Calu3 (cell line): ENCODE data around the gene NUDT4. TPM values are rescaled to one million over a fixed set of nuclear protein-coding genes. Genes with fewer than 3 reads are reported as not detected.

Experiments
- BruUV-seq: library from RNA; stranded (reverse); fragments of 400-500 nt; replicated peaks from 2 replicates; lab custom pipeline; 2021; lab: Mats Ljungman, UMichigan
- CTCF ChIA-PET: fragments of 300-600 bp; sonication (Branson Sonifier 250); formaldehyde crosslinking; loops from one replicate; lab custom pipeline; 2022; ENCODE audit warnings: antibody characterized with exemption; lab: Charles Lee
- DNase-seq: peaks from one replicate; pipeline ENCODE4 v3.0.0; 2022
- H3K27ac Mint-ChIP-seq: one replicate; pipeline ENCODE4 v1.8.0; 2022; ENCODE audit warnings: mixed read lengths; ENCODE audit not compliant: unreplicated experiment
- H3K27me3 Mint-ChIP-seq: one replicate; pipeline ENCODE4 v1.8.0; 2022; ENCODE audit warnings: mixed read lengths; ENCODE audit not compliant: unreplicated experiment
- H3K36me3 Mint-ChIP-seq: one replicate; pipeline ENCODE4 v1.8.0; 2022; ENCODE audit warnings: mild to moderate bottlenecking, moderate library complexity, mixed read lengths; ENCODE audit not compliant: insufficient read depth, unreplicated experiment
- H3K4me1 Mint-ChIP-seq: one replicate; pipeline ENCODE4 v1.8.0; 2022; ENCODE audit warnings: mild to moderate bottlenecking, low read depth, mixed read lengths; ENCODE audit not compliant: unreplicated experiment
- H3K4me3 Mint-ChIP-seq: one replicate; pipeline ENCODE4 v1.8.0; 2022; ENCODE audit warnings: mild to moderate bottlenecking, low read depth, moderate library complexity, mixed read lengths; ENCODE audit not compliant: unreplicated experiment
- H3K9me3 Mint-ChIP-seq: one replicate; pipeline ENCODE4 v1.8.0; 2022; ENCODE audit warnings: low read depth, mixed read lengths; ENCODE audit not compliant: unreplicated experiment
- intact Hi-C: fragments of 100-400 bp; cut with micrococcal nuclease; formaldehyde crosslinking; loops from one replicate; pipeline ENCODE4 v1.10.0; 2022; ENCODE audit not compliant: unreplicated experiment
- total RNA-seq: library from RNA; stranded (reverse); gene quantifications from 2 replicates; pipeline ENCODE4 v1.2.3, GENCODE V29; 2022
- TF ChIP-seq, protein P1 (sequence below): fragments of 200-600 bp; IDR thresholded peaks from one replicate; pipeline ENCODE4 v1.8.0; 2022; ENCODE audit warnings: antibody characterized with exemption; ENCODE audit not compliant: unreplicated experiment

Gene NUDT4
- total RNA-seq, 1 experiment from 2014 or later = 47.3 TPM

DNA sequence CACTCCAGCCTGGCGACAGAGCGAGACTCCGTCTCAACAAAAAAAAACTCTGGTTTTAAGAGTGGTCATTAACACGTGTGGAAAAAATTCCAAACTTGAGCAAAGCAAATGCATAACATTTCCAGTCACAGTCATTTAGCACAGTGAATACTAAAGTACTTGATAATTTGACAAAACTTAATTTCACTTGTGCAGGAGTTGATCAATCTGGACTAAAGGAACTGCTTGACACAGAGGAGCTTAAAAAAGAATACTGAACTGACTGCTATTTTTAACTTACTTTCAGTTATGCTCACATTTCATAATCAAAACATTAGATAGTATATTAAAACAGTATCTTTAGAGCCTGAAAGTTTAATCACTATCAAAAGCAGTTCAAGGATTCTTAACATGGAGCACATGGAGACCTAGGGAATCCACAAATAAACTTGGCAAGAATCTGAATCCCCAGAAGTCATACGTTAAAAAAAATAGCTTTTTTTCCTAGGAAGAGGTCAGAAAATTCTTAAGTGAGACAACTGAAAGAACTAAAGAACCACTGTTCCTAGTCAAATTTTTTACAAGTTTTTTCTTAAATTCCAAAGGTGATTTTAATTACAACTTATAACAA, 56.6 kb downstream of the NUDT4 start:
- Mint-ChIP-seq H3K27ac (no peak overlapping the region), H3K36me3 (peaks cover 6% of the 10 kb centered on the region), H3K27me3 (no peaks in the 10 kb centered on the region), H3K4me3 (no peak overlapping the region), H3K9me3 (no peaks in the 10 kb centered on the region), H3K4me1 (peaks cover 47% of the 10 kb centered on the region)
- CTCF ChIA-PET = interaction anchor here (0.6 to 0.7 kb wide), 2 partner anchors 298 to 650 kb away, joined by 3 to 7 read pairs; no protein-coding TSS in a partner anchor
- intact Hi-C loops = no loop called here
- BruUV-seq = no TSS peak
- TF ChIP-seq, protein P1, sequence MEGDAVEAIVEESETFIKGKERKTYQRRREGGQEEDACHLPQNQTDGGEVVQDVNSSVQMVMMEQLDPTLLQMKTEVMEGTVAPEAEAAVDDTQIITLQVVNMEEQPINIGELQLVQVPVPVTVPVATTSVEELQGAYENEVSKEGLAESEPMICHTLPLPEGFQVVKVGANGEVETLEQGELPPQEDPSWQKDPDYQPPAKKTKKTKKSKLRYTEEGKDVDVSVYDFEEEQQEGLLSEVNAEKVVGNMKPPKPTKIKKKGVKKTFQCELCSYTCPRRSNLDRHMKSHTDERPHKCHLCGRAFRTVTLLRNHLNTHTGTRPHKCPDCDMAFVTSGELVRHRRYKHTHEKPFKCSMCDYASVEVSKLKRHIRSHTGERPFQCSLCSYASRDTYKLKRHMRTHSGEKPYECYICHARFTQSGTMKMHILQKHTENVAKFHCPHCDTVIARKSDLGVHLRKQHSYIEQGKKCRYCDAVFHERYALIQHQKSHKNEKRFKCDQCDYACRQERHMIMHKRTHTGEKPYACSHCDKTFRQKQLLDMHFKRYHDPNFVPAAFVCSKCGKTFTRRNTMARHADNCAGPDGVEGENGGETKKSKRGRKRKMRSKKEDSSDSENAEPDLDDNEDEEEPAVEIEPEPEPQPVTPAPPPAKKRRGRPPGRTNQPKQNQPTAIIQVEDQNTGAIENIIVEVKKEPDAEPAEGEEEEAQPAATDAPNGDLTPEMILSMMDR = no peak
- DNase-seq = no peak

DNA sequence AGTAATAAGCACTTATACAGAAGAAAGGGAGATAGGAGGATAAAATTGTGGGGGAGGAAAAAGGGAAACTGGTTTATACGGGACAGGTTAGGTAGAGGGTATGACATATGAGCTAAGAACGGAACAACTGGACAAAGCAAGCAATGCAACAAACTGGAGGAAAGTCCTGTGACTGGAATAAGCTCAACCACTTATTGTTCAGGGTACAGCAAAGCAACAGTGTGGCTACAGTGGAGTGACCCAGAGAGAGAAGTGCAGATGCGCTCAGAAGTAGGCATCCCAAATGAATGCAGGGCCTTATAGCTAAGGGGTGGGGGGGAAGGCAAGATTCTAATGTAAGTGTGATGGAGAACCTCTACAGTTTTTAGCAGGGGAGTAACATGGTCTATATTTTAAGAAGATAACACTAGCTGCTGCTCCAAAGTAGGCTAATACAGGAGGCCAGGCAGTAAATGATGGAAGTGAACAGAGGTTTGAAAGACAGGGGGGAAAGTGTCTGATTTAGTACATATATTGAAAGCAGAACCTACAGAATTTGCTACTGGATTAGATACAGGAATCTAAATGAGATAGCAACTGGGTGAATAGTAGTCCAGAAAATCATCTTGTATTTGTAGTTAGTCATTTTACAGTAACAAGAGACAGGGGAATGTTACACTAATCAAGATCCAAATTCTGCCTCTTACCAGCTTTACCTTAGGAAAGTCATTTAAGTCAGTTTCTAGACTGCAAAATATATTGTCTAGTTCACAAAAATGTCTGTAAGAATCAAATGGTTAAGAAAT, 60.7 kb downstream of the NUDT4 start:
- no TSS peak for BruUV-seq
- intact Hi-C loops = no loop called here
- CTCF ChIA-PET = interaction anchor here (0.7 to 1.3 kb wide), 2 partner anchors 10 to 347 kb away, joined by 3 to 8 read pairs; no protein-coding TSS in a partner anchor
- Mint-ChIP-seq H3K27ac (peak overlapping the region; percentile 33), H3K4me3 (peak overlapping the region; percentile 26), H3K36me3 (peaks cover 33% of the 10 kb centered on the region), H3K27me3 (no peaks in the 10 kb centered on the region), H3K4me1 (peaks cover 50% of the 10 kb centered on the region), H3K9me3 (no peaks in the 10 kb centered on the region)
- TF ChIP-seq, protein P1 = no peak
- no peak for DNase-seq

DNA sequence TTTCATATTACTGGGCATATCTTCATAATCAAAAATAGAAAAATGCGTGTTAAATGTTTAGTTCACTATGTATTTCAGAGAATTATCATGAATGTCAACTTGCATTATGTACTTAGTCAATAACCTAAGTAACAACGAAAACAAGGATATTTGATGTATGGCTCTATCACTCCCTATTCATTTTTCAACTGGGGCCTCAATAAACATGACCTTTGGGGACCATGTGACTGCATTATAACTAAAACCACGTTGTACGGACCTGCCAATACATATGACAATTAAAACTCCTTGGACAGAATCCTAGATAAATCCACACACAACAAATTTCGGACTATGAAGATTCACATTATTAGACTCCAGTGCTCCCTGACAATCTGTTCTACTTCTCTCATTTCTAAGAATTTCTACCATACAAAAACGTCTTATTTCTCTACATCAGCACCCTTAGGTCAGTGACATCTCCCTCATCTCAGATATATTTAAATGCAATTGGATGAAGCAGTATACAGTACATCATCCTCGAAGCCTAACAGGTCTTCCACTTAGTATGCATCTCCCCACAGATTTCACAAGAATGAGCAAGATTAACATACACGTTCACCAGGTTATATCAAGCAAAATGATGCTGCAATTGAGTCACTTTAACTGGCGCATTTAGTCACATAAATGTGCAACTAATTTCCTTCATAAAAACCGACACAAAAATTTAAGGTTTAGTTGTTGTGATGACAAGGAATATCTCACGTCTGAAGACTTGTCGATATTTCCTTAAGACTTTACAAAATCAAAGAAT, 62.5 kb downstream of the NUDT4 start:
- CTCF ChIA-PET = no interaction called here
- intact Hi-C loops = no loop called here
- H3K36me3 Mint-ChIP-seq = peaks cover 33% of the 10 kb centered on the region
- peak overlapping the region; percentile 88 for H3K27ac Mint-ChIP-seq
- peaks cover 50% of the 10 kb centered on the region for H3K4me1 Mint-ChIP-seq
- peak overlapping the region; percentile 99 for H3K4me3 Mint-ChIP-seq
- no peaks in the 10 kb centered on the region for H3K27me3 Mint-ChIP-seq
- TF ChIP-seq, protein P1 = no peak
- BruUV-seq = TSS peak; percentile 51
- no peaks in the 10 kb centered on the region for H3K9me3 Mint-ChIP-seq
- DNase-seq = no peak

DNA sequence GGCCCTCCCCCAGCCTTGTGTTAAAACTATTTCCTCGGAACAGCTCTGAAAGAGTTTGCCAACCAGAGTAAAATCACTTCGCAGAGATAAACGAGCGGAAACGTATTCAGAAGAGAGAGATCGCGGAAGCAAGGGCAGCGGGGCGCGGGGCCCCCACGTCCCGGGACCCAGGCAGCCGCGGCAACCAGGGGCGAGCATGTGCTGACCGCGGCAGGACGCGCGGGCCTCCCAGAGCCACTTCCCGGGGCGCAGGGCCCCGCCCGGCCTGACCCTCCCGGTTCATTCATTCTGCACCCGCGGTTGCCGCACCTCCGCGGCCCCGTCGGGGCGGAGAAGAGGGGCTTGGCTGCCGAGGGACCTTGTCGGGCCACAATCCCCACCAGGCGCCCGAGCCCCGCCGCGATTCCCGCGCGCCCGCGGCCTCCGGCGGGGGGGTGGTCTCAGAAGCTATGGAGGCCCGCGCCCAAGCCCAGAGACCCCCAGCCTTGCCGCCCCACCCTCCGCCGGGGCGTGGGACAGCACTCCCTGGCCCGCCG, 63.4 kb downstream of the NUDT4 start:
- Mint-ChIP-seq H3K27me3 (no peaks in the 10 kb centered on the region), H3K4me1 (peaks cover 50% of the 10 kb centered on the region), H3K27ac (peak overlapping the region; percentile 100), H3K36me3 (peaks cover 33% of the 10 kb centered on the region), H3K9me3 (no peaks in the 10 kb centered on the region), H3K4me3 (peak overlapping the region; percentile 99)
- DNase-seq = peak; percentile 52
- intact Hi-C loops = no loop called here
- no TSS peak for BruUV-seq
- TF ChIP-seq, protein P1 = no peak
- CTCF ChIA-PET = interaction anchor here (1.5 kb wide), 1 partner anchor 26 kb away, joined by 7 read pairs; the partner anchor contains the start of gene MRPL42
